Measurements from ENCODE around the gene GEMIN7.

- TF ChIP-seq POLR2AphosphoS5 (IDR thresholded peaks at IDR 0.05) = no peak
- no peak for TF ChIP-seq CTCF (IDR thresholded peaks at IDR 0.05)
- TF ChIP-seq POLR2A (IDR thresholded peaks at IDR 0.05) = no peak
Observed at GRCh38 chr19:45047188-45047797, 31.8 kb upstream of the GEMIN7 start.

All from breast epithelium (tissue), 3 donors.